ENCODE data around the gene ARHGAP4.

ARHGAP4 gene

DNA sequence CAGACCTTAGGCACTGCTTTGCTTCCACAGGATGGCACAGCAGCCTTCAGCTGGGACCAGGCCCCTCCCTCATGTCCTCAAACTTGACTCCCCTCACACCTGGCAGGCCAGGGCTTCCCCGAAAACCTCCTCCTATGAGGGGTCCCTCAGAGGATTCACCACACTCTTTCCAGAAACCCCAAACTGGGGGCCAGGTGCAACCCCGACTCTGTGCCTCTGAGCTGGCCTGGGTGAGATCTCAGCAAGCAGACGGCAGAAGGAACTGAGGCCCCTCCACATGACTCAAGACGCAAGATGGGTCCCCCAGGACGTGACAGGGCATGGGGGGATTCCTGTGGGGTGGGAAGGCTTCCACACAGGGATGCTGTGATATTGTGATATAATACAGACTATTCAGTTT is 39.3 kb upstream of the ARHGAP4 start:
- Histone ChIP-seq H3K4me1 (ENCODE audit: control insufficient read depth in 5 of 5, insufficient read depth in 5 of 5, low read length in 5 of 5) (peaks cover 4 to 49% (median 42%) of the 10 kb centered on the region in 5 donors), H3K4me3 (ENCODE audit: low read depth in 1 of 5, low read length in 5 of 5) (no peak overlapping the region), H3K36me3 (ENCODE audit: control insufficient read depth in 5 of 5, insufficient read depth in 5 of 5, low read length in 5 of 5) (peaks cover 0 to 45% (median 32%) of the 10 kb centered on the region in 5 donors), H3K9me3 (ENCODE audit: control insufficient read depth in 5 of 5, low read length in 5 of 5) (no peaks in the 10 kb centered on the region), H3K27me3 (ENCODE audit: control insufficient read depth in 5 of 5, insufficient read depth in 4 of 5, low read length in 5 of 5) (peaks cover 0 to 15% (median 10%) of the 10 kb centered on the region in 5 donors), H3K9ac (ENCODE audit: low read length in 5 of 5) (no peak overlapping the region), H3K27ac (ENCODE audit: low read depth, low read length) (no peak overlapping the region)

DNA sequence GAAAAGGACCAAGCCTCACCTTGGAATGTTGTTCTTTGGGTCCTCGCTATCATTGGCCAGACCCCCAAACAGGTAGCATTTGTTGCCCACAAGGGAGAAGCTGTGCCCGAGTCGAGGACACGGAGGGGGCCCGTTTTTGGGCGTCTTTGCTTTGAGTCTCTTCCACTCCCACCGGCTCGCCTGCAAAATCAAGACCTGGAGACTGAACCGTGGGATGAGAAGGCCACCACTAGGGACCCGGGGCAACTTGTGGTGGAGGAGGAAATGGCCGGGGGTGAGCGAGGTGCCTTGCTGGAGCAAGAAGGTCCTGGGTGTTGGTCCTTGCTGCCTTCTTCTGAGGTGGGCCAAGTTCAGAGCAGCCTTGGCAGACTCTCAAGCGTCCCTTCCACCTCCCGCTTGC is 38.0 kb upstream of the ARHGAP4 start:
- Histone ChIP-seq H3K4me3 (ENCODE audit: low read depth in 1 of 5, low read length in 5 of 5) (no peak overlapping the region), H3K9me3 (ENCODE audit: control insufficient read depth in 5 of 5, low read length in 5 of 5) (no peaks in the 10 kb centered on the region), H3K4me1 (ENCODE audit: control insufficient read depth in 5 of 5, insufficient read depth in 5 of 5, low read length in 5 of 5) (peaks cover 3 to 39% (median 34%) of the 10 kb centered on the region in 5 donors), H3K27ac (ENCODE audit: low read depth, low read length) (no peak overlapping the region), H3K36me3 (ENCODE audit: control insufficient read depth in 5 of 5, insufficient read depth in 5 of 5, low read length in 5 of 5) (peaks cover 0 to 58% (median 44%) of the 10 kb centered on the region in 5 donors), H3K9ac (ENCODE audit: low read length in 5 of 5) (no peak overlapping the region), H3K27me3 (ENCODE audit: control insufficient read depth in 5 of 5, insufficient read depth in 4 of 5, low read length in 5 of 5) (peaks cover 0 to 13% (median 10%) of the 10 kb centered on the region in 5 donors)

DNA sequence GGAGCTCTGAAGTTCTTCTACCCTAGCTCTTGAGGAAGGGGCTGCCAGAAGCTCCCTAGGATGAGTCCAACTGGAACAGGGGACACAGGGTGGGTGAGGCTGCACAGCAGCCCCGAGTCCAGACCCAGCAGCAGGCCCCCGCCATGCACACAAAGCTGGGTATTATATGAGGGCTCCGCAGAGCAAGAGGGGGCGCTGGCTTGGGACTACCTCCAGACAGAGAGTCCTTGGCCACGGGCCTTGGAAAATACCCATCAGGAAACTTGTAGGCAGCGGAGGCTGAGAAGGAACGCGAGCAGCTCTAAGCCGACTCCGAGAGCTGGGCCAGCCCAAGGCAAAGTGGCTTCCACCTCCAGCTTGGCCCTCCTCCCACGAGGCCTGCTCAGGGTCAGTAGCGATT is 37.5 kb upstream of the ARHGAP4 start:
- no peak overlapping the region for H3K27ac ChIP-seq (ENCODE audit: low read depth, low read length)
- H3K4me3 ChIP-seq (ENCODE audit: low read depth in 1 of 5, low read length in 5 of 5), result no peak overlapping the region
- H3K27me3 ChIP-seq (ENCODE audit: control insufficient read depth in 5 of 5, insufficient read depth in 4 of 5, low read length in 5 of 5), result peaks cover 0 to 18% (median 10%) of the 10 kb centered on the region in 5 donors
- H3K9ac ChIP-seq (ENCODE audit: low read length in 5 of 5), result no peak overlapping the region
- H3K4me1 ChIP-seq (ENCODE audit: control insufficient read depth in 5 of 5, insufficient read depth in 5 of 5, low read length in 5 of 5), result peaks cover 3 to 34% (median 29%) of the 10 kb centered on the region in 5 donors
- H3K36me3 ChIP-seq (ENCODE audit: control insufficient read depth in 5 of 5, insufficient read depth in 5 of 5, low read length in 5 of 5), result peaks cover 0 to 63% (median 49%) of the 10 kb centered on the region in 5 donors
- no peaks in the 10 kb centered on the region for H3K9me3 ChIP-seq (ENCODE audit: control insufficient read depth in 5 of 5, low read length in 5 of 5)

DNA sequence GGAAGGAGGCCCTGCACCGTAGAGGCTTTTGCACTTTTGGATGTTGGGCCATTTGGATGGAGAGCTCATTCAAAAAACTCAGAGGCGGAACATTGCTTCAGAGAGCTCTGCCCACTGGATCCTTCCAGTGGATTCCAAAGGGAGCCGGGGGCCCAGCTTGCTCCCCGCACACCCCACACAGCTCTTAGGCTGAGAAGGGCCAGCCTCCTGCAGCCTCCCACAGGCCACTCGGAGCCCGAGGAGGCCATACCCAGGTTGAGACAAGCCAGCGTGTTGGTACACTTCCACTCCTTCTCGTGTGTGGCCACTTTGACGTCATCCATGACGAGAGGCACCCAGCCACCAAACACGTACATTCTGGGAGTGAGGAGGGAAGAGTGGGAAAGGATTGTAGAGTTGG is 35.2 kb upstream of the ARHGAP4 start:
- Histone ChIP-seq H3K27ac (ENCODE audit: low read depth, low read length) (no peak overlapping the region), H3K9ac (ENCODE audit: low read length in 5 of 5) (no peak overlapping the region), H3K4me1 (ENCODE audit: control insufficient read depth in 5 of 5, insufficient read depth in 5 of 5, low read length in 5 of 5) (peaks cover 2 to 11% (median 6%) of the 10 kb centered on the region in 5 donors), H3K9me3 (ENCODE audit: control insufficient read depth in 5 of 5, low read length in 5 of 5) (no peaks in the 10 kb centered on the region), H3K4me3 (ENCODE audit: low read depth in 1 of 5, low read length in 5 of 5) (no peak overlapping the region), H3K36me3 (ENCODE audit: control insufficient read depth in 5 of 5, insufficient read depth in 5 of 5, low read length in 5 of 5) (peaks cover 0 to 83% (median 72%) of the 10 kb centered on the region in 5 donors), H3K27me3 (ENCODE audit: control insufficient read depth in 5 of 5, insufficient read depth in 4 of 5, low read length in 5 of 5) (peaks cover 0 to 19% (median 6%) of the 10 kb centered on the region in 5 donors)

GRCh38 chrX:153960786-153961185 is 34.7 kb upstream of the ARHGAP4 start:
- Histone ChIP-seq H3K27me3 (ENCODE audit: control insufficient read depth in 5 of 5, insufficient read depth in 4 of 5, low read length in 5 of 5) (peaks cover 0 to 19% (median 6%) of the 10 kb centered on the region in 5 donors), H3K27ac (ENCODE audit: low read depth, low read length) (no peak overlapping the region)

GRCh38 chrX:153960077-153960476 is 34.0 kb upstream of the ARHGAP4 start:
- Histone ChIP-seq H3K9me3 (ENCODE audit: control insufficient read depth in 5 of 5, low read length in 5 of 5) (no peaks in the 10 kb centered on the region), H3K27ac (ENCODE audit: low read depth, low read length) (no peak overlapping the region), H3K36me3 (ENCODE audit: control insufficient read depth in 5 of 5, insufficient read depth in 5 of 5, low read length in 5 of 5) (peaks cover 0 to 96% (median 84%) of the 10 kb centered on the region in 5 donors), H3K27me3 (ENCODE audit: control insufficient read depth in 5 of 5, insufficient read depth in 4 of 5, low read length in 5 of 5) (peaks cover 0 to 19% (median 8%) of the 10 kb centered on the region in 5 donors), H3K9ac (ENCODE audit: low read length in 5 of 5) (no peak overlapping the region), H3K4me3 (ENCODE audit: low read depth in 1 of 5, low read length in 5 of 5) (no peak overlapping the region), H3K4me1 (ENCODE audit: control insufficient read depth in 5 of 5, insufficient read depth in 5 of 5, low read length in 5 of 5) (no peaks in the 10 kb centered on the region)

More at GRCh38 chrX:153960786-153961185, 34.7 kb upstream of the ARHGAP4 start:
- Histone ChIP-seq H3K4me3 (ENCODE audit: low read depth in 1 of 5, low read length in 5 of 5) (no peak overlapping the region), H3K9me3 (ENCODE audit: control insufficient read depth in 5 of 5, low read length in 5 of 5) (no peaks in the 10 kb centered on the region), H3K9ac (ENCODE audit: low read length in 5 of 5) (no peak overlapping the region), H3K36me3 (ENCODE audit: control insufficient read depth in 5 of 5, insufficient read depth in 5 of 5, low read length in 5 of 5) (peaks cover 0 to 88% (median 77%) of the 10 kb centered on the region in 5 donors), H3K4me1 (ENCODE audit: control insufficient read depth in 5 of 5, insufficient read depth in 5 of 5, low read length in 5 of 5) (peaks cover 0 to 6% (median 1%) of the 10 kb centered on the region in 5 donors)

GRCh38 chrX:153959649-153960048 is 33.6 kb upstream of the ARHGAP4 start:
- no peak overlapping the region for H3K4me3 ChIP-seq (ENCODE audit: low read depth in 1 of 5, low read length in 5 of 5)
- H3K27me3 ChIP-seq (ENCODE audit: control insufficient read depth in 5 of 5, insufficient read depth in 4 of 5, low read length in 5 of 5), result peaks cover 0 to 19% (median 5%) of the 10 kb centered on the region in 5 donors
- no peaks in the 10 kb centered on the region for H3K4me1 ChIP-seq (ENCODE audit: control insufficient read depth in 5 of 5, insufficient read depth in 5 of 5, low read length in 5 of 5)
- no peaks in the 10 kb centered on the region for H3K9me3 ChIP-seq (ENCODE audit: control insufficient read depth in 5 of 5, low read length in 5 of 5)
- H3K36me3 ChIP-seq (ENCODE audit: control insufficient read depth in 5 of 5, insufficient read depth in 5 of 5, low read length in 5 of 5), result peaks cover 0 to 100% (median 88%) of the 10 kb centered on the region in 5 donors
- no peak overlapping the region for H3K9ac ChIP-seq (ENCODE audit: low read length in 5 of 5)
- no peak overlapping the region for H3K27ac ChIP-seq (ENCODE audit: low read depth, low read length)

- Histone ChIP-seq H3K4me1 (ENCODE audit: control insufficient read depth in 5 of 5, insufficient read depth in 5 of 5, low read length in 5 of 5) (no peaks in the 10 kb centered on the region), H3K9ac (ENCODE audit: low read length in 5 of 5) (no peak overlapping the region), H3K4me3 (ENCODE audit: low read depth in 1 of 5, low read length in 5 of 5) (no peak overlapping the region), H3K36me3 (ENCODE audit: control insufficient read depth in 5 of 5, insufficient read depth in 5 of 5, low read length in 5 of 5) (peaks cover 0 to 100% (median 97%) of the 10 kb centered on the region in 5 donors), H3K27me3 (ENCODE audit: control insufficient read depth in 5 of 5, insufficient read depth in 4 of 5, low read length in 5 of 5) (peaks cover 0 to 19% (median 5%) of the 10 kb centered on the region in 5 donors), H3K9me3 (ENCODE audit: control insufficient read depth in 5 of 5, low read length in 5 of 5) (no peaks in the 10 kb centered on the region), H3K27ac (ENCODE audit: low read depth, low read length) (no peak overlapping the region)
Observed at GRCh38 chrX:153958605-153959004, 32.5 kb upstream of the ARHGAP4 start.

- peaks cover 0 to 14% (median 5%) of the 10 kb centered on the region in 5 donors for H3K27me3 ChIP-seq (ENCODE audit: control insufficient read depth in 5 of 5, insufficient read depth in 4 of 5, low read length in 5 of 5)
- no peaks in the 10 kb centered on the region for H3K9me3 ChIP-seq (ENCODE audit: control insufficient read depth in 5 of 5, low read length in 5 of 5)
- H3K36me3 ChIP-seq (ENCODE audit: control insufficient read depth in 5 of 5, insufficient read depth in 5 of 5, low read length in 5 of 5), result peaks cover 0 to 98% (median 96%) of the 10 kb centered on the region in 5 donors
- no peak overlapping the region for H3K27ac ChIP-seq (ENCODE audit: low read depth, low read length)
- no peak overlapping the region for H3K4me3 ChIP-seq (ENCODE audit: low read depth in 1 of 5, low read length in 5 of 5)
- no peak overlapping the region for H3K9ac ChIP-seq (ENCODE audit: low read length in 5 of 5)
- no peaks in the 10 kb centered on the region for H3K4me1 ChIP-seq (ENCODE audit: control insufficient read depth in 5 of 5, insufficient read depth in 5 of 5, low read length in 5 of 5)
Observed at GRCh38 chrX:153957224-153957623, 31.2 kb upstream of the ARHGAP4 start.

GRCh38 chrX:153956044-153956907 is 30.2 kb upstream of the ARHGAP4 start:
- H3K36me3 ChIP-seq (ENCODE audit: control insufficient read depth in 5 of 5, insufficient read depth in 5 of 5, low read length in 5 of 5), result peaks cover 0 to 98% (median 96%) of the 10 kb centered on the region in 5 donors

More at GRCh38 chrX:153956044-153956907, 30.2 kb upstream of the ARHGAP4 start:
- H3K9ac ChIP-seq (ENCODE audit: low read length in 5 of 5), result no peak overlapping the region
- H3K27ac ChIP-seq (ENCODE audit: low read depth, low read length), result no peak overlapping the region
- H3K4me3 ChIP-seq (ENCODE audit: low read depth in 1 of 5, low read length in 5 of 5), result no peak overlapping the region
- no peaks in the 10 kb centered on the region for H3K4me1 ChIP-seq (ENCODE audit: control insufficient read depth in 5 of 5, insufficient read depth in 5 of 5, low read length in 5 of 5)
- H3K27me3 ChIP-seq (ENCODE audit: control insufficient read depth in 5 of 5, insufficient read depth in 4 of 5, low read length in 5 of 5), result peaks cover 0 to 12% (median 5%) of the 10 kb centered on the region in 5 donors
- no peaks in the 10 kb centered on the region for H3K9me3 ChIP-seq (ENCODE audit: control insufficient read depth in 5 of 5, low read length in 5 of 5)
